OCI-M2 (cell line): ENCODE measurements around the gene TTC4.
"Not testable (repeated sequence)": the region's sequence is repeated elsewhere in the genome, so short reads cannot be mapped to it uniquely, and the experiment has no call there.

Experiments used
- DNase-seq: peaks from one replicate; lab custom pipeline; 2025; ENCODE audit not compliant: unreplicated experiment; lab: John Stamatoyannopoulos, UW

TTC4 gene

GRCh38 chr1:54745274-54745673, 29.6 kb downstream of the TTC4 start:
- no peak for DNase-seq

DNA sequence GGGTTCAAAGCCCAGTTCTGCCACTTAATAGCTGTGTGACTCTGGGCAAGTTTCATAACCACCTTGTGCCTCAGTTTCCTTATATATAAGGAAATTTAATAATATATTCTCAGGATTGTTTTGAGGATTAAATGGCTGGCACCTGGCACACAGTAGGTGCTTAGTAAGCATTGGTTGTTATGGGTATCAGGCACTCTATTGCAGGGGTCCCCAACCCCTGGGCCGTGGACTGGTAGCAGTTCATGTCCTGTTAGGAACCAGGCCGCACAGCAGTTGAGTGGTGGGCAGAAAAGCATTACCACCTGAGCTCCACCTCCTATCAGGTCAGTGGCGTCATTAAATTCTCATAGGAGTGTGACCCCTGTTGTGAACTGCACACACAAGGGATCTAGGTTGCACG, 30.2 kb downstream of the TTC4 start:
- DNase-seq: no peak

DNA sequence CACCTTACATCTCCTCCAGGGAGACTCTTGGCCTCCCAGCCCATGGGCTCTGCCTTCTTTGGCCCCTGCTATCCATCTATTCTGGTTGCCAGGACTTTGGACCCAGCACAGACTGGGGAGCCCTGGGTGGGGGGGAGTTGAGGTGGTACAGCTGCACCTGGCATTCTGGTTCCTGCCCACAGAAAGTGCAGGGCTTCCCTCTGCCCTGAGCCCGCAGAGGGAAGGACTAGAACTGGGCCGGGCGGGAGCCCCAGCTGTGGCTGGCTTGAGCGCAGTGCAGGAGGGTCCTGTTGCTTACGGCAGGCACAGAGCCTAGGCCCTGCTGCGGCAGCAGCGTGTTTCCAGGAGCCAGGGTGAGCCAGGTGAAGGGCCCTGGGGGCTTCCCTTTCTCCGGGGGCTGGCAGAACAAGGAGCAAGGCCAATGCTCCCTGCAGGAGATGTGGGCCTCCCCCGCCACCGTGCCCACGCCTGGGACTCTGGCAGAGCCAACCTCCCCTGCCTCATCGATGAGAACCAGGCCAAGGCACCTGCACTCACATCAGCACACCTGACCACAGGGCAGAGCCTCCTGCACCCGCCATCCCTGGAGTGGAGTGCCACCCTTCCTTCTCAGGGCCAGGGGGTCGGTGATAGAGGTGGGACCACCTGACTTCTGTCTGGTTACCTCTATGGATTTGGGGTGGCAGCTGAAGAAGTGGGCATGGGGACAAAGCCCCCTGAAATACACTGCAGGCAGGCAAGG, 32.6 kb downstream of the TTC4 start:
- DNase-seq: no peak

GRCh38 chr1:54750596-54750995, 34.9 kb downstream of the TTC4 start:
- no peak for DNase-seq

DNA sequence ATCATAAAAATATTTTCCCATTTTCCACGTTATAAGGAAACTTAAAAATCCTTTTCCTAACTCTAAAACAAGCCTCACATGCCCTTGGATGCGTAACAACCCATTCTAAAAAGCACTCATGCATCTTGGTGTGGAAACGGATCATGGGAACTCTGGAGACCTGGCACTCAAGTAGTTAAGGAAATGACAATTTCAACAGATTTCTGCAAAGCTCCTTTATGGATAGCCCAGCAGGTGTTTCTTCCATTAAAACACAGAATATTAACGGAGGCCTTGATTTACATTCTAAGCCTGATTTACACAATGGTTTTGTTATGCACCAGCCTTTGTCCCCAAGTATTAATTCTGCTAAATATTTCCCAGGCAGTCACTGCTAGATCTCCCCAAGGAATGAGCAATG, 35.8 kb downstream of the TTC4 start:
- DNase-seq: no peak

- no peak for DNase-seq
Observed at GRCh38 chr1:54754045-54754444, 38.4 kb downstream of the TTC4 start.

DNA sequence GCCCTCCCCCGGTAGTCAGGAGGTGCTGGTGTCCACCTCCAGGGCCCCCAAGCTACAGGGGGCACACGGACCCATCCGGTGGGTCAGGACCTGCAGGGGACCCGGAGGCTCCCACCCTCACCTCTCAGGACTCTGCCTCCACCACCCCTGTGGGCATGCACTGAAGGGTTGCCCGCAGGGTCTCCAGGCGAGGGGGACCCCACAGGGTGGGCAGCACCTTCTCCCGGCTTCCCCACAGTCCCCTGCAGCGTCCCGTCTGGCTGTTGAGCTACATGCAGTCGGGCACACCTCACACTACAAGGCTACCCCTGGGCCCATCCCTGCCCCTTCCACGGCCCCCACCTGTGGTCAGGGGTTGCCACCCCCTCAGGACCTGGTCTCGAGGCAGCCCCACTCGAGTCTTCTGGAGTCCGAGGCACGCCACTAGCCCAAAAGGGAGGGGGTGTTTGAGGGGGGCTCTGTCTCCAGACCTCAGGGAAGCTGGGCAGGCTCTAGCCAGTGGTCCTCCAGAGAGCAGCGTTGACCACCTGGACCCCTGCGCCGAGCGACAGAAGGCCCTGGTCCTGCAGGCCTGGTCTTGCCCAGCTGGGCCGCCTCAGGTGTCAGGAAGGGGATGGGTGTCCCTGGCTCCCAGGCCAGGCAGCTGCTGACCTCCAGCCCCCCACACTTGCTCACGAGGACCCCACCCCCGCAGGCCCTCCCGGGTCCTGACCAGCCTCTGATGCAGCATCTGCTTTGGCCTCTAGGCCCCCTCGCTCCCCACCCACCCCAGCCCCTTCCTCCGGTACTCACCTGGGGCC, 39.0 kb downstream of the TTC4 start:
- no peak for DNase-seq

DNA sequence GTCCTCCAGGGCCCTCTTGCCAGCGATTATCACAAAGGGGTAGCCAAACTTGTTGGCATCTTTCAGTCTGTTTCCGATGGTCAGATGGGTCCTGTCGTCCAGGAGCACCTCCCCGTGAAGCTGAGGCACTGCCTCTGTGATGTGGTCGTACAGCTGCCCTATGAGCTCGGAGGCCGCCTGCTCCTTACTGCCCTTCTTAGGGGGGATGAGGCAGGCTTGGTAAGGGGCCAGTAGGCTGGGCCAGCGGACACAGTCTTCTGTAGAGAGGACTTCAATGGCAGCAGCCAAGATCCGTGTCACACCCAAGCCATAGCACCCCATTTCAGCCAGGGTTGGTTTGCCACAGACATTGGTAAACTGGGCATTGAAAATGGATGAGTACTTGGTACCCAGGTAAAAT, 42.2 kb downstream of the TTC4 start:
- DNase-seq: no peak

- no peak for DNase-seq
Observed at GRCh38 chr1:54758678-54759348, 43.2 kb downstream of the TTC4 start.

- DNase-seq: no peak
Observed at GRCh38 chr1:54763816-54764132, 48.1 kb downstream of the TTC4 start.

DNA sequence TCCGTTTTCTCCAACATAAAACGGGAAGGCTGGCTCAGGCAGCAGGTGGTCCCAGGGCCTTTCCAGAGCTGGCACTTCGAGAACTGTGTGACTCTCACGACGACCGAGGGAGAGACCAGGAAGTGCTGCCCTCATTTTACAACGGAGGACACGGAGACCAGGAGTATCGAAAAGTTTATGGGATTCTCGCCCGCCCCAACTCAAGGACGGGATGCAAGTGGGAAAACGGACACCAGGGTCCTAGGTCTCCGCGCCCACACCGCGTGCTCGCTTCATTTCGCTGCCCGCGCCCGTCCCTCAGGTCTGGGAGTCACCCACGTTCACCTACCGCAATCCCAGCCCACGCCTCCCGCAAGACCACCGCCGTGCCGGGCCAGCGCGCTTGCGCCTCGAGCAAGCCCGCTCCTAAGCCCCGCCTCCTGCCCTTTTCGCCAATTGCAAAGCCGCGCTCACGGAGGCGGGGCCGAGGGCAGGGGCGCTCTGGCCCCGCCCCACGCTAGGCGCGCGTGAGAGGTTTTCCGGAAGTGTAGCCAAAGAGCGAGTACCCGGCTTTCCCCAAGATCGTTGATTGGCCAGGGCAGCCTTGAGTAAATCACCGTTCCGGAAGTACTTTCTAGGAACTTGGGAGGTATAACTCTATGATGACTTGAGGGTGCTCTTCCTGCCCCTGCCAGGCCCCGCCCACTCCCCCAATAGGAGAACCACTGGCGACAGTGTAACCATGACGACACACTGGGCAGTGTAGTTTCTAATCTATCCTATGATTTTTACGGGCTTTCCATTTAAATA, 48.7 kb downstream of the TTC4 start, which contains the start of gene PARS2:
Gene PARS2 (minus strand): TSS at position 391 of the 789 bp plus-strand sequence. CDS start 5,362 bp downstream, outside the sequence.
- peak; percentile 83 for DNase-seq

DNA sequence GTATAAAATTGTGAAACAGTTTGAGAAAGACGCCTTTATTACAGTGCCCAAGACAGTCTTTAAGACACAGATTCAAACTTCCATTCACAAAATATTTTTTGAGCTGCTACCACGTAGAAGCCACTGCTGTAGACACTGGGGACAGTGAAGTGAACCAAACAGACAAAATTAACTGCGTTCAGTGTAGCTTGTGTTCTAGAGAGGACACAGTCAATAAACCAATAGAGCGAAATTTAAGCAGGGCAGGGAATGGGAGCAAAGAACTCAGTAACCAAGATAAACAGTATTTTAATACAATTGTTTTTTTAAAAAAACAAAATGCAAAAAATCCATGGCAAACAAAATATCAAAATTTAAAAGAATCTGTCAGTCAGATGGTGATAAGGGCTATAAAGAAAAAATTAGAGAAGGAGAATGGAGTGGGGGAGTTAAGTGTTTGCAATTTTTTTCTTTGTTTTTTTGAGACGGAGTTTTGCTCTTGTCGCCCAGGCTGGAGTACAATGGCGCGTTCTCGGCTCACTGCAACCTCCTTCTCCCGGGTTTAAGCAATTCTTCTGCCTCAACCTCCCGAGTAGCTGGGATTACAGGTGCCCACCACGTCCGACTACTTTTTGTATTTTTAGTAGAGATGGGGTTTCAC, 49.4 kb downstream of the TTC4 start:
- DNase-seq: no peak

DNA sequence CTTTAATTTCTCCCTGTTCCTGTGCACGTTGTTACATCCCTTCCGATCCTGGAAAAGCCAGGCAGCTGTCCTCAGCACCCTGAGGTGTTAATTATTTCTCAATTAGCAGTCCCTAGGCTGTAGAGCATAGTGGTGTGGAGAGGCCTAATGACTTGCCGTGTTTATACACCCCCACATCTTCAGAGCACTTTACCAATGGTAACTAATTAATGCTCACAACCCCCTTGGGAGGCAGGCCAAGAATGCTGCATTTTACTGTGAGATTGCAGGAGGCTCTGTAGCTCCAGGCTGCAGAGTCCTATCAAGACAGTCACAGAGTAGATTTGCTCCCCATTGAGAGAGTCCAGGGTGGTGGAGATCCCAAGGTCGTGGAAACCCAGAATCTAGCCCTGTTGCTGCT, 51.1 kb downstream of the TTC4 start:
- no peak for DNase-seq

- DNase-seq: no peak
Observed at GRCh38 chr1:54767526-54767925, 51.9 kb downstream of the TTC4 start.

GRCh38 chr1:54768093-54768492, 52.4 kb downstream of the TTC4 start:
- DNase-seq: no peak

DNA sequence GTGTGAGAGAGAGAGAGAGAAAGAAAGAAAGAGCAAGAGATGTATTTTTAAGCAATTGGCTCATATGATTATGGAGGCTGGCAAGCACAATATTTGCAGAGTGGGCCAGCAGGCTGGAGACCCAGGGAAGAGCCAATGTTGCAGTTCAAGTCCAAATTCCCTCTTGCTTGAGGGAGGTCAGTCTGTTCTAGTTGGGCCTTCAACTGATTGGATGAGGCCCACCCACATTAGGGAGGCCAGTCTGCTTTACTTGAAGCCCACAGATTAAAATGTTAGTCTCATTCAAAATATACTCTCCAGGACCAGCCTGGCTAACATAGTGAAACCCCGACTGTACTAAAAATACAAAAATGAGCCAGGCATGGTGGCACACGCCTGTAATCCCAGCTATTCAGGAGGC, 57.3 kb downstream of the TTC4 start:
- DNase-seq: no peak

GRCh38 chr1:54774820-54775498, 59.3 kb downstream of the TTC4 start:
- DNase-seq: no peak

DNA sequence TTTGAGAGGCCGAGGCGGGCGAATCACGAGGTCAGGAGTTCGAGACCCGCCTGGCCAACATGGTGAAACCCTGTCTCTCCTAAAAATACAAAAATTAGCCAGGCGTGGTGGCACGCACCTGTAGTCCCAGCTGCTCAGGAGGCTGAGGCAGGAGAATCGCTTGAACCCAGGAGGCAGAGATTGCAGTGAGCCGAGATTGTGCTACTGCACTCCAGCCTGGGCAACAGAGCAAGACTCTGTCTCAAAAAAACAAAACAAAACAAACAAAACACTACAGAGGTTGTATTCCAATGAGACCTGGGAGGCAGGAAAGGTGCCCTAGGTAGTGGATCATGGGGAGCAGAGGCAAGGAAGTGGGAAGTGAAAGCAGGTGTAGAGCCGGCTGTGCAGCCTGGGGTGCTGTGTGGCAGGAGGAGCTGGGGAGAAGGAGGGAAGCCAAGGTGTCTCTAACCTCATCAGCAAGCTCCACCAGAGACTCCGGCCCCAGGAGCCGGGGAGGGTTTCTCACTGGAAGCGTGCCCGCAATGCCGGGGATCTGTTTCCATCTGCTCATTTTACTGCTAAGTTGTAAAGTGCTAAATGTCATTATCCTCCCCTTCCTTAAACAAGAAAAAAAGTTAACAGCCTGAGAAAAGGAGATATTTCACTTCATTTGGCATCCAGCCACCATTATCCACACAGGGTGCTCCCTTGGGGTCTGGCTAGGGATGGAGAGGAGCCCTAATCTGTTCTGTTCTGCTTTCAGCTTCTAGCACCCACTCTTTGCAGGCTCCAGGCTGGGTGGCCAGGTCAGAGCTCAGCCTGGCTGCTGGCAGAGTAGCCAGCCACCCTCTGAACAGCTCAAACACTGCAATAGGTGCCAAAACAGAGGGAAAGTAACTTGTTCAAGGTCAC, 60.4 kb downstream of the TTC4 start:
- DNase-seq: not testable (repeated sequence)

DNA sequence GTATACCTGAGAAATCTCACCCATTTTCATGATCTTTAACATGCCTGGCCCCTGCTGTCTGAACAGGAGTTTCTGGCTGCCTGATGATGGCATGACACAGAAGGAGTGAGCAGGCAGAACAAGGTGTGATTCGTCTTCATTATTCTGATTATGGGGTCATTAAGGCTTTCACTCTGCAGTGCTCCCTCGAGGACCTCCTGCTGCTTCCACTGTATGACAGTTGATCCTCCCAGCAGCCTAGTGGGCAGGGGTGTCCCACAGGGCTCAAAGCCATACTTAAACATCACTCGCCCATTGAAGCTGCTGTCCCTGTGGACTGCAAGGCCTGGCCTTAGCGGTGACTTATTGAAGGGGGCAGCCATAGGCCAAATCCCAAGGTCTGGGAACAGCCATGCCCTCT, 61.4 kb downstream of the TTC4 start:
- no peak for DNase-seq
